Pons (tissue), 1 donor: ENCODE measurements around the gene IKZF5.

Experiments
- DNase-seq: peaks from one replicate; pipeline ENCODE4 v3.0.0-alpha.2; 2016; ENCODE audit warnings: low spot score

The IKZF5 gene

DNA sequence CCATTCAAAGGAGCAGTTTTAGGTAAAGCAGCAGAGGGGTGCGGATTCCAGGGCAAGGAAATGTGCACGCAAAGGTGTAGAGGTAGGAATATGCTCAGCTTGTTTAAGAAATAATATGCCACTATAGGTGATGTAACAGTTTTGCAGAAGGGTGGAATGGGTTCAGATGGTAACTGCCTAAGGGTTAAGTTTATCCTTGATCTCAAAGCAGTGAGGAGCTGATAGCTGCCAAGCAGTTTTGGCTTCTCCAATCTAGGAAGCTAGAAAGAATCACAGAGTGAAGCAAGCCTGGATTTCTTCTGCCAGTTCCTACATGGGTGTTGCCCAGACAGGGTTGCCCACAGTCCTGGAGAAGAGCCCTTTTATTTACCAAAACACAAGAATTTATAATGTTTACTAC, 6.2 kb upstream of the IKZF5 start:
- DNase-seq: no peak

DNA sequence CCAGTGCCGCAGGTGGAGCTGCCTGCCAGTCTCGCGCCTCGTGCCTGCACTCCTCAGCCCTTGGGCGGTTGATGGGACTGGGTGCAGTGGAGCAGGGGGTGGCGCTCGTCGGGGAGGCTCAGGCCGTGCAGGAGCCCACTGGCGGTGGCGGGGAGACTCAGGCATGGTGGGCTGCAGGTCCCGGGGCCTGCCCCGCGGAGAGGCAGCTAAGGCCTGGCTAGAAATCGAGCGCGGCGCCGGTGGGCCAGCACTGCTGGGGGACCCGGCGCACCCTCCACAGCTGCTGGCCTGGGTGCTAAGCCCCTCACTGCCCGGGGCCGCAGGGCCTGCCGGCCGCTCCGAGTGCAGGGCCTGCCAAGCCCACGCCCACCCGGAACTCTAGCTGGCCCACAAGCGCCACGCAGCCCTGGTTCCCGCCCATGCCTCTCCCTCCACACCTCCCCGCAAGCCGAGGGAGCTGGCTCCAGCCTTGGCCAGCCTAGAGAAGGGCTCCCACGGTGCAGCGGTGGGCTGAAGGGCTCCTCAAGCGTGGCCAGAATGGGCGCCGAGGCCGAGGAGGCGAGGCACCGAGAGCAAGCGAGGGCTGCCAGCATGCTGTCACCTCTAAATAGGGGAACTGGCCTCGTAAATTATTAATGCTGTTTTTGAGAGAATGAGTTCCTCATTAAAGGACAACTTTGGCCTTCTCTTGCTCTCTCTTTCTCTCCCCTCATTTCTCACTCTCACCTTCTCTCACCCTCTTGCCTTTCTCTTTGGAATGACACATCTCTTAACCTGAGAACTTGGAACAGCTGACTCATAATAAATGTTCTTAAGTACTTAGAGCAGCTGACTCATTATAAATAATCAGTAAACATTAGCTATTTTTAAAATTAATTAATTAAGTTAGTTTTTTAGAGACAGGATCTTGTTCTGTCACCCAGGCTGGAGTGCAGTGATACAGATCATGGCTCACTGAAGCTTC, 5.1 kb upstream of the IKZF5 start:
- no peak for DNase-seq

DNA sequence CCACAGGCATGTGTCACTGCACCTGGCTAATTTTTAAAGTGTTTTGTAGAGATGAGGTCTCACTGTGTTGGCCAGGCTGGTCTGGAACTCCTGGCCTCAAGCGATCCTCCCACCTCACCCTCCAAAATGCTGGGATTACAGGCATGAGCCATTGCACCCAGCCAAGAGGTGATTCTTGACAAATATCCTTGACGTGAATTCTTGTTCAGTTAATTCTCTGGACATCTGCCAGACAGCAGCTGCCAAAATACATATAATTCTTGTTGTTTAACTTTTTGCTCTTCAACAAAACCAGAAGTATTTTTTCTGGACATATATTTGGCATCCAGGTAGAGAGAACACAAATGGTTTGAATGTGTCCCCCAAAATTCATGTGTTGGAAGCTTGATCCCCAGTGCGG, 3.4 kb upstream of the IKZF5 start:
- no peak for DNase-seq

DNA sequence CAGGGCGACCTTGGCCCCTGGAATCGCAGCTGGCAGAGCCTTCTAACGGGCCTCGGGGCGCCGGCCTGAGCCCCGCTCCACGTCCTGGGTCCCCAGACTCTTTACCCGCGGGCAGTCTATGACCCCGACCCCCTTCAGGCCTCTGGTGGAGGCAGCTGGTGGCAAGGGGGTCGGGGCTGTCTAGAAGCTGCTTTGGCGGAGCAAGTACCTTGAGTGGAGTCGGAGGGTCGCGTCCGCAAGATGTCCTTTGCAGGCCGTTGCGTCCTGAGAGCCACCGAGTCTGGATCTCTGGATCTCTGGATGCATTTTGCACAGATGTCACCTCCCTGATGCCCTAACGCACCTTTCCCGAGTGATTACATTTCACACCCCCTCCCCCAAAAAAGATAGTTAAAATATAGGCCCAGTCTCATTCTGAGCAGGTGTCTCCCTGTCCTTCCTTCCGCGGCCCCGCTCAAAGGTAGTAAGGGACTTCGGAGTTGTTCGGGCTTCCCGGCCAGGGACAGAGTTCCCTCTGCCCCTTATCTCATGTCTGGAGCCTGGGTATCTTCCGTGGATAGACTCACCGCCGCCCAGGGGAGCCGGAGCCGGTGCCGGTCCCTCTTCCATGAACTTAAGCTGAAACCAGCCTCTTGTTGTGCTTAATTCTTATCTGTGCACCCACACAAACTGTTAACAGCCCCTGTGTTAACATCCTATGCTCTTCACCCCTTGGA, 668 bp upstream of the IKZF5 start:
- no peak for DNase-seq

DNA sequence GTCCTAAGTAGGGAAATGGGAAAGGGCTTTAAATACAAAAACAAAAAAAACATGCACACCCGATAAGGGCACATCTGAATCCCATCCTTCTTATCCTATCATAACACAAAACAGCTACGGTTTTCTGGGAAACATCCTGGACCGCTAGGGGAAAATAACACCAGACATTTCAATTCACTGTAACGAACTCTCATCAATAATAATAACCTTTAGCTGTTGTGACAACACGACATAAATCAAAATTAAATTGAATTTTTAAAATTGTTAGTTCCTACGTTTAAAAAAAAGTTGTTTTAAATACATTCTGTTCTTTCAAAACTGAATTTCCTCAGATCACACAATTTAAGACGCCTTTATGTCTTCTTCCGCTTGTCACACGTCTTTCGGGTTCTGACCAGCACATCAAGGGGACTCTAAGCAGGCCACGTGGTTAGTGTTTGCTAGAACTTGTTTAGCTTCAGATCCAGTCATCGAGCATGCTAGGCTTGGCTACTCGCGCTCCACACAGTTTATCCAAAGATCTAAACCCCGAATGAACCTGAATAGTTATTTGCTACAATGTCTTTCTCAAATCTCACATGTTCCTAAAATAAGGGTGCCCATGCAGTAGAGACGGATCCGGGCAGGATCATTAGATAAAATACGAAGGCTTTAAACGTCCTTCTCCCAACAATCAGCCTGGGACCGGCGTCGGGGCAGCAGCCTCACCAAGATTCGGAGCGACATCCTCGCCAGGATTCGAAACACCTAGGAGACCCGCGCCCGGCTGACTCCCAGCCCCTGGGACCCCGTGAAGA, 839 bp downstream of the IKZF5 start:
- peak; percentile 77 for DNase-seq

DNA sequence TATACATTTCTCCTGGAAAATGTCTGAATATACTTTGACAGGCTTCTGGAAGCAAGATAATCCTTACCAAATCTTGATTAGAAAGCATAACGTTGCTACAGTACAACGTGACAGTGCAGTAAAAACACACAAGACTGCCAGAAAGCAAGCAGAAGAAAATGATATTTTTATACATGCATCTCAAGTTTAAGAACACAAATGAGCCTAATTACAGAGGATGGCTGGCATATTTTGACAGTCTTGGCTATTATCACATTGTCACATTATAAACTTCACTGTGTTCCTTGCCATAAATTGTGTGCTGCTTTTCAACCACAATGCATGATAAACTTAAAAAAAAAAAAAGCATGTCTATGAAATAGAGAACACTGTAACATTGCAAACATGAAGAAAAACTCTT, 4.3 kb downstream of the IKZF5 start:
- no peak for DNase-seq

DNA sequence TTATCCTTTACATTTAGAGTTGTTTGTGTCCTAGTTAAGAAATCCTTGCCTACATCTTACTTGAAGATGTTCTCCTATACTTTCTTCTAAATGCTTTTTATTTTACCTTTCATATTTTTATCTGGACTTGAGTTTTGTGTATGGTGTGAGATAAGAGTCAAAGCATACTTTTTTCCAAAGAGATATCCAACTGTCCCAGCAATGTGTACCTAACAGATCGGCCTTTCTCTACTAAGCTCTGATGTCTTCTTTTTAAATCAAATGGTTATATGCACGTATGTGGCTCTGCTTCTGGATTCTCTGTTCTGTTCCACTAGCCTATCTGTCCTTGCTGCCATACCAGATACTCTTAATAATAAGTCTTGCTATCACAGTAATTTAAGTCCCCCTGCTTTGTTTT, 7.2 kb downstream of the IKZF5 start:
- no peak for DNase-seq

DNA sequence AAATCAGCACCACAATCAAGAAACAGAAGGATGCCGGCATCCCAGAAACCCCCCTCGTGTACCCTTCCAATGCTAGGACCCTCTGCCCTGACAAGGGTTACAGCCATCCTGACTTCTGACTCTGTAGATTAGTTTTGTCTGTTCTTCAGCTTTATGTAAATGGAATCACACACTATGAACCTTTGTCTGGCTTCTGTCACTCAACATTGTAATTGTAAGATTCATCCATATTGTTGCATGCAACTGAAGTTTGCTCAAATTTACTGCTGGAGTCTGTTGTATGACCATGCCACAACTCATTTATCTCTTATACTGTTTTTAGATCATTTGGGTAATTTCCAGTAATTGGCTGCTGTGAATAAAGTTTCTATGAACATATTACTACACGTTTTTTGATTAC, 8.4 kb downstream of the IKZF5 start:
- peak; percentile 38 for DNase-seq

DNA sequence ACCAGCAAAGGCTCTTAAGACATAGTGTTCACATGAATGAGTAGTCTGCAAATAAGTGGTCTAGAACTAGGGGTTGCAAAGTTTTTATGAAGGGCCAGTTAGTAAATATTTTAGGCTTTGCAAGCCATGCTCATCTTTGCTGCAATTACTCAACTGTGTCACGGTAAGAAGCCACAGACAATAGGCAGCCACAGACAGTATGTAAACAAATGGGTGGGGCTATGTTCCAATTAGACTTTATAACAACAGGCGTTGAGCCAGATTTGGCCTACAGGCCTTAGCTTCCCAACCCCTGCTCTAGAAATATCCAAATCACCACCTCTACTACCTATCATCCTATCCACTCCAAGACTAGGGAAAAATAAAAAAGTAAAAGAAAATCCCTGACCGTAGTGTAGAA, 9.2 kb downstream of the IKZF5 start:
- peak; percentile 54 for DNase-seq

DNA sequence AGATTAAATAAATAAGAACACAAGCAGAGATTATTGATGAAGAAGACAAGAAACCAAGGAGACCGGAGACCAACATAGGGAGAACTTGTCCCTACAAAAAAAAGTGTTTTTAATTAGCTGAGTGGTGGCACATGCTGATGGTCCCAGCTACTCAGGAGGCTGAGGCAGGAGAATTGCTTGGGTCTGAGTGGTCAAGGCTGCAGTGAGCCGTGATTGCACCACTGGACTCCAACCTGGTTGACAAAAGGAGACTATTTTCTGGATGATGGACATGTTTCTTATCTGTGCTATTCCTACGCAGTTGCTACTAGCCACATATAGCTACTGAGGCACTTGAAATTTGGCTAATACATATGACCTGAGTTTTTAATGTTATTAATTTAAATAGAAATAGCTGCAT, 9.7 kb downstream of the IKZF5 start:
- DNase-seq: no peak

DNA sequence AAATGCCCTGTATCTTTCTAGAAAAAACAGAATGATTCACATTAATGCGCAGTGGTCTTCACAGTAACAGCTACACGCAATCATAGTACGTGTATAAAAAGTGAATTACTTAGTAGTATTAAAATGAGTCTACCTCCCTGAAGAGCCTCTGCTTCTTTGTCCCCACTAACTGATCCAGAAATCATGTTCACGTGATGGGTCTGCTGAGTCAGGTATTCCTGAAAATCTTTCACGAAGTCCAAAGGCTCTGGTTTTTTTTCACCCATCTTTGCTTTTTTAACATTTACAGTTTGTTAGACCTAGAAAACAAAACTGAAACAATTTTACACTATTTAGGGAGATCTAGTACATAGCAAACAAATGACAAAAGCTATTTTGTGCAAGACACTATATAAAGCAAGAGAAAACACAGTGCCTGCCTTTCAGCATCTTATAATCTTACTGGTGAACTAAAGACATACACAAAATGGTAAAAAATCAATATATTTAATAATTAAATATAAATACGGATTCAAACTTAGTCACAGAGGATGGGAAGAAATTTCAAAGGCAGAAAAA, 10.2 kb downstream of the IKZF5 start:
- DNase-seq: no peak

DNA sequence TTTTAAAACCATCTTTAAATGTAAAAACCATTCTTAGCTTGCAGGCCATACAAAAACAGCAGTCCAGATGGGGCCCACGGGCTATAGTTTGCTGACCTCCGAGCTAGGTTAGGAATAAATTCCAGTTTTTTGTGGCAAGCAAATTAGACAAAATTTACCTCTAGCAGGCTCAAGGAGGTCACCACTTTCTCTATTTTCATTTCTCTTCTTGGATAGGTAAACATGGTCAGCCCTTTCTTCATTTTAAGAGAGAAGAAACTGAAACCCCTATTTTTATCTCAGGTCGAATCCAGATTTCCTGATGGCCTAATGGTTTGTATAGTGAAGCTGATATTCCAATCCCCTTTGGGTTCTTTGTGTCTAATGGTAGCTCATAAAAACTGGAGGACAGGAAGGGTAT, 10.7 kb downstream of the IKZF5 start:
- DNase-seq: no peak

DNA sequence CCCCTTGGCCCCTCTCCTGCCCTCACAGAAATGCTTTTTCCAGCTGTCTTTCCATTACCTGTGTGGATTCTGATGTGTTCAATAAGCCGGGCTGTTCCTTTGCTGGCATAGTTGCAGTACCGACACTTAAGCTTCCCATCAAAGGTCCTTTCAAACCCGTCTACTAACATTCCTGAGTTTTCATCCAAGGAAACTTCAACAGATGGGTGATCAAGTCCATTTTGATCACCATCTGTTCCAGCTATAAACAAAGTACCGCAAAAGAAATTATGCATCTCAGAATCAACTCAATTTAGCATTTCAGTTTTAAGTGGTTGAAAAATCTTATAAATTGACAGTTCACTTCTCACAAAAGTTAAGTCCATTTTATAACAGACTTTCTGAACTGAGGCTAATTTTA, 12.7 kb downstream of the IKZF5 start:
- DNase-seq: no peak

DNA sequence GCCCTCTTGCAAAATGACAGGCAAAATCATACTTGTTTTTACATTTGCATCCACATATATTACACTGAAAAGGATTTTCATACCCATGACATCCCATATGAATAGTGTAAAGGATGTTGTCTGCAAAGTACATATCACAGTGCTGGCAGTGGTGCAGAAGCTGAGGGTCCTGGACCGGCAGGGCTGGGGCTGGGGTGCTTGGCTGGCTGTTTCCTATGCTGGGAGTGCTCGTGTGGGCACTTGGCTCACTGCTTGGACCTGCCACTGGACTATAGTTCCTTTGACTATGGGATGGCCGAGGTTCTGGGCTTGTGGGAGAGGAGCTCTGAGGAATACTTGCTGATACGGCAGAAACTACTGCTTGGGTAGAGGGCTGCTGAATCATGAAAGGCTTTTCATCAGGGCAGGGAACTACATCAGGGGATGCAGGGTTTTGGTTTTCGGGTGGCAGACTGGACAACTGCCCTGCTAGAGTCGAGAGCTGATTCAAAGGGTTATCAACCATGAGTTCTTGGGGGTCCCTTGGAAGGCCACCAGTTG, 14.7 kb downstream of the IKZF5 start:
- no peak for DNase-seq

DNA sequence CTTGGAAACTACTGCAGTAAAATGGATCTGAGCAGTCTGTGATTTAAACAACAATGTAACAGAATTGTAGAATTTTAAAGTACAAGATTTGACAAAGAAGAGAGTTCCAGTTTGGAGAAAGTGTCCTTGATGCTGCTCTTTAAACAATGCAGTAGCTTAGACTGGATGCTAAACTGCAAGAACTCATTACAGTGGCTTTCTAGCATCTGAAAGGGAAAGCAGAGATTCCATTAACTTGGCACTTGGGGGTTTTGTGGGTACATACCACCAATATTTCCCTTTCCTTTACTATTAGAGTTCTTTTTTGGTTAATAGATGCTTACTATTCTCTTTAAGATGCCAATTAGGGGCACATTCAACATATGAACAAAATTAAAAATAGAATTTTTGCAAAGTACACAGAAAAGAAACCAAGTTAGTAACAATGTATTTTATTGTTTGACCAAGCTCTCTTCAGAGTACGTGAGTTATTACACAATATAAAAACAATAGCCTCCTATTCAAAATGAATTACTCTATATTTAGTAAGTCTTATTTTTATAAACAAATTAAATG, 16.5 kb downstream of the IKZF5 start:
- DNase-seq: peak; percentile 78

DNA sequence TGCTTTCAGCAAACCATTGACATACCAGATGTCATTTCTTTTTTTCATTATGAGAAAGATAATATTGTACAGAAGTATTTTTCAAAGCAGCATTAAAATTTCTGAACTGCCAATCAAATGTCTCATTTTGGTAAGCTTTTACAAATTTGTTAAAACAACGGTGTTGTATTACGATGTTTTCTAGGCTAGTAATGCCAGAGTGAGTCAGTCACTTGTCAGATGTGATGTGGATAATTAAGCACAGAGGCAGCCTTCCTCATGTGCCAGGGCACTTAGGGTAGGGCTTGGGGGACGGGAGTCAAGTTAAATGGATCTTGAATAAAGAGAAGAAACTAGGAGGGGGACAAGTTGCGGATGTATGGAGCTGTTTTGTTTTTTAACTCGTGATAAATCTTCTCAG, 18.3 kb downstream of the IKZF5 start:
- DNase-seq: no peak

DNA sequence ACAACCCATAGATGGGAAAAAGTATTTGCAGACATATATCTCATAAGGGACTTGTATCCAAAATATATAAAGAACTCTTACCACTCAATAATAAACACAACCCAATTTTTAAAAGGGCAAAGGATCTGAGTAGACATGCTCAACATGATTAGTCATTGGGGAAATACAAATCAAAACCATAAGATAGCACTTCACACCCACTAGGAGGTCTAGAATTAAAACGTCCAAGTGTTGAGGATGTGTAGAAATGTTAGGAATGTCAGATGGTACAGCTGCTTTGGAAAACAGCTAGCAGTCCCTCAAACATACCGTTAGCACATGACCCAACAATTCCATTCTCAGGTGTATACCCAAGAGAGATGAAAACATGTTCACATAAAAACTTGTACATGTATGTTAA, 20.1 kb downstream of the IKZF5 start:
- no peak for DNase-seq

DNA sequence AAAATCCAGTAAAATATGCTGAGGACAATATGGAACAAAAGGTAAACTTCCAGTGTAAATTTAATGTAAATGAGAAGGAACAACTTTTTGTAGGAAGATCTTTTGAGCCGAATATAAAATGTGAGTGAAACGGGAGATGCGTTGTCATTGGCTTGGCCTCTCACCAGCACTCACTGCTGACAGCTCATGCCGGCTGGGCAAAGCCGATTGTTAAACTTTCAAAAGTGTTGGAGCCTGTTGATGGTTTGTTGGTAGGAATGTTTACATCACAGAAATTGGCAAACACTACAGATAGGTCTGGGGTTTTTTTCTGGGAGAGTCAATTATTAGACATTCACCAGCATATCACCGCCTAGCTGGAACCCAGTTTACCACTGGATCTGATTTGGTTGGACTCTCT, 22.3 kb downstream of the IKZF5 start:
- peak; percentile 45 for DNase-seq

DNA sequence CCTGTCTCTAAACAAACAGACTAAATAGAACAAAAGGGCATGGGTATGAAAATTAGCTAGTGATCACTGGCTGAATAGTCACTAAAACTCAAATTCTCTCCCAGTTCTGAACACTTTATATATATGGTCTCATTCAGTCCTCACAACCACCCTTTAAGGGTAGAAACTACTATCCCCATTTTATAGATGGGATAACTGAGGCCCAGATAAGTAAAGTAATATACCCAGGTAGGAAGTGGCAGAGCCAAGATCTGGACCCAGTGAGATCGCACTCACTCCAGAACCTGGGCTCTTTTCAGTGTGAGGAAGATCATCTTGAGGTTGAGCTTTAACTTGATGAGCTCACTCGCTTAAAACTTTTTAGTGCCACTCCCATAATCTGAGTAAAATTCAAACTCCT, 23.9 kb downstream of the IKZF5 start:
- DNase-seq: no peak

DNA sequence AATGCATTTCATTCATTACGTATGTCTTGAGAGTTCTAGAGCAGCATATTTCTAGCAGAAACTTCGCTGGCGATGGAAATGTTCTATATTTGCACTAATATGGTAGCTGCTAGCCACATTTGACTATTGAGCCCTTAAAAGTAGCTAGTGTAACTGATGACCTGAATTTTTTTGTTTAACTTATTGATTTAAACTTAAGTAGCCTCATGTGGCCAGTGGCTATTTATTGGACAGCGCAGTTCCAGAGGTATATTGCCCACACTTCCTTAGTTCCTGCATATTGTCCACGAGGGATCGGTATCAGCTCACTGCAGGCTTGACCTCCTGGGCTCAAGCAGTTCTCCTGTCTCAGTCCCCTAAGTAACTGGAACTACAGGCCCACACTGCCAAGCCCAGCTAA, 24.7 kb downstream of the IKZF5 start:
- no peak for DNase-seq

DNA sequence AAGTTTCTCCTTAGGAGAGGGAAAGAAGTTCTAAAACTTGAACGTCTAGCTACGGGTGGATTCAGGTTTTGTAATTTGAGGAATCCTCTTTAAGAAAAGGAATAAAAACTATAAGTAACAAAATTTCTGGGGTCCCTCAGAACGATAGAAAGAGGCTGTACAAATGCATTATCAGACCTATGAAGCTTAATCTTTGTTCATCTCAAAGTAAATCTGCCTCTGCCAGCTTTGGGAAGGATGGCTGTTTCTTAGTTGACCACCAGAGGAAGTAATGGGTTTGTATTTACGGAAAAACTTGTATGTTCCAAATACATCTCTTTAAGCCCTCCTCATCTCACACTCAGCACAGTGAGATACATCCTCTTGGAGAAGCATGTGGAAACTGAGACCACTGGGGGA, 27.5 kb downstream of the IKZF5 start:
- peak; percentile 57 for DNase-seq
